Right lobe of liver (tissue), 4 donors: ENCODE measurements around the gene CDKAL1.

ENCODE experiments used
- POLR2A ChIP-seq: fragments of 450-650 bp; IDR thresholded peaks from one replicate; pipeline ENCODE4 v1.6.1; 2017; ENCODE audit warnings: antibody characterized with exemption, mild to moderate bottlenecking
- TF ChIP-seq, protein P1 (sequence below), 4 donors: fragments of 200-600 bp in 3 of 4; fragments of 450-650 bp in 1 of 4; IDR thresholded peaks; one replicate each; pipeline versions ENCODE4 v1.5.1 to v1.8.0; 2016 to 2022; ENCODE audit warnings: antibody characterized with exemption in 4 of 4, mild to moderate bottlenecking in 2 of 4
- donor health status: DM: no; HTN: no; CAD: no.
- donor health status: DM: no; HTN: no; CAD: no.
- donor health status: DM: no; HTN: yes; CAD: no.

DNA sequence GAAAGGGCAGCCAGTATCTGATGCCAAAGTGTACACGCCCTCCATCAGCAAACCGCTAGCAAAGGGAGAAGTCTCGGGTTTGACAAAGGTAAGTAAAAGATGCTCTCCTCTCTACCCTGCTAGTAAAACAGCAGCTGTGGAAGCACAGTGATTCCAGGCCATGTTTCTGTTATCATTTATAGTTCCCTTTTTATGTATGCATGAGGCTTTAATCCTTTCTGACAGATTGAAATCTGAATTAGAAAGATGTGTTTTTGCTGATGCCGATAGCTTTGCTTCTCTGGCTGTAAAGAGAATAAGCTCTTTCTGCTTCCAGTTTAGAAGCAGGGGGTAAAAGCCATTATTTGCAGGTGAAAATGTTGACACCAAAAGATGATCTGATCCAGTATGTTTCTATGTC is 666.9 kb downstream of the CDKAL1 start:
- TF ChIP-seq, protein P1, sequence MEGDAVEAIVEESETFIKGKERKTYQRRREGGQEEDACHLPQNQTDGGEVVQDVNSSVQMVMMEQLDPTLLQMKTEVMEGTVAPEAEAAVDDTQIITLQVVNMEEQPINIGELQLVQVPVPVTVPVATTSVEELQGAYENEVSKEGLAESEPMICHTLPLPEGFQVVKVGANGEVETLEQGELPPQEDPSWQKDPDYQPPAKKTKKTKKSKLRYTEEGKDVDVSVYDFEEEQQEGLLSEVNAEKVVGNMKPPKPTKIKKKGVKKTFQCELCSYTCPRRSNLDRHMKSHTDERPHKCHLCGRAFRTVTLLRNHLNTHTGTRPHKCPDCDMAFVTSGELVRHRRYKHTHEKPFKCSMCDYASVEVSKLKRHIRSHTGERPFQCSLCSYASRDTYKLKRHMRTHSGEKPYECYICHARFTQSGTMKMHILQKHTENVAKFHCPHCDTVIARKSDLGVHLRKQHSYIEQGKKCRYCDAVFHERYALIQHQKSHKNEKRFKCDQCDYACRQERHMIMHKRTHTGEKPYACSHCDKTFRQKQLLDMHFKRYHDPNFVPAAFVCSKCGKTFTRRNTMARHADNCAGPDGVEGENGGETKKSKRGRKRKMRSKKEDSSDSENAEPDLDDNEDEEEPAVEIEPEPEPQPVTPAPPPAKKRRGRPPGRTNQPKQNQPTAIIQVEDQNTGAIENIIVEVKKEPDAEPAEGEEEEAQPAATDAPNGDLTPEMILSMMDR (IDR thresholded peaks at IDR 0.05), result no peak
- TF ChIP-seq POLR2A, result no peak
